Hepatocyte (in vitro differentiated cells): ENCODE data around the gene UGT1A7.

Source experiments
- EZH2 ChIP-seq: fragments of 200-600 bp; sonication (generic); IDR thresholded peaks from 2 replicates; pipeline ENCODE4 v1.6.1; 2016; ENCODE audit warnings: antibody characterized with exemption, mild to moderate bottlenecking, borderline replicate concordance
- EZH2phosphoT487 ChIP-seq: fragments of 200-600 bp; sonication (generic); IDR thresholded peaks from one replicate; pipeline ENCODE4 v1.6.1; 2018; ENCODE audit warnings: antibody characterized with exemption, mild to moderate bottlenecking, low read depth, moderate library complexity; ENCODE audit not compliant: unreplicated experiment, severe bottlenecking
- TF ChIP-seq, protein P1 (sequence below): fragments of 200-600 bp; sonication (generic); IDR thresholded peaks from 2 replicates; pipeline ENCODE4 v1.5.1; 2016; ENCODE audit warnings: antibody characterized with exemption, mild to moderate bottlenecking; ENCODE audit not compliant: poor library complexity

DNA sequence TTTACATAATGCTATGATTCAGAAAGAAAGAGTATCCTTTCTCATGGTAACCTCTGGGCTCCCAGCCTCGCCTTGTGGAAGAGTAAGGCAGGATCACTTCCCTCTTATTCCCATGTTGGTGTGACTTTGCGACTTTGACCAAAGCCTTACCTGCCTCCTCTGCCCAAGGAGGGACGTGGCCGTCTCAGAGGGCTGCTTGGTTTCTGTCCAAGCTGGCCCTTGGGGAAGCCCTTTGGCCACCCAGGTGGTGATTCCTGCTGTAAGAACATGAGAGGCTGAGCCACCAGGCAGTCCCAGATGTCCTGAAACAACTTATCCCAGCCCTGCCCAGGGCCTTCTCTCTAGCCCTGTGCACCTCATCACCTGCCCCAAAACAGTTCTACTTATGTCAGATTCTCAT lies 17.0 kb downstream of the UGT1A7 start:
- TF ChIP-seq, protein P1, sequence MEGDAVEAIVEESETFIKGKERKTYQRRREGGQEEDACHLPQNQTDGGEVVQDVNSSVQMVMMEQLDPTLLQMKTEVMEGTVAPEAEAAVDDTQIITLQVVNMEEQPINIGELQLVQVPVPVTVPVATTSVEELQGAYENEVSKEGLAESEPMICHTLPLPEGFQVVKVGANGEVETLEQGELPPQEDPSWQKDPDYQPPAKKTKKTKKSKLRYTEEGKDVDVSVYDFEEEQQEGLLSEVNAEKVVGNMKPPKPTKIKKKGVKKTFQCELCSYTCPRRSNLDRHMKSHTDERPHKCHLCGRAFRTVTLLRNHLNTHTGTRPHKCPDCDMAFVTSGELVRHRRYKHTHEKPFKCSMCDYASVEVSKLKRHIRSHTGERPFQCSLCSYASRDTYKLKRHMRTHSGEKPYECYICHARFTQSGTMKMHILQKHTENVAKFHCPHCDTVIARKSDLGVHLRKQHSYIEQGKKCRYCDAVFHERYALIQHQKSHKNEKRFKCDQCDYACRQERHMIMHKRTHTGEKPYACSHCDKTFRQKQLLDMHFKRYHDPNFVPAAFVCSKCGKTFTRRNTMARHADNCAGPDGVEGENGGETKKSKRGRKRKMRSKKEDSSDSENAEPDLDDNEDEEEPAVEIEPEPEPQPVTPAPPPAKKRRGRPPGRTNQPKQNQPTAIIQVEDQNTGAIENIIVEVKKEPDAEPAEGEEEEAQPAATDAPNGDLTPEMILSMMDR = no peak
- TF ChIP-seq EZH2 (no peak), EZH2phosphoT487 (no peak)
